Left colon (tissue), 2 donors: ENCODE results near the gene FAM135A. TPM values are rescaled to one million over a fixed set of nuclear protein-coding genes. Genes with fewer than 3 reads are reported as not detected.
"Not testable (repeated sequence)": the region's sequence is repeated elsewhere in the genome, so short reads cannot be mapped to it uniquely, and the experiment has no call there.

ENCODE experiments used
- ATAC-seq: fragments of 200-7000 bp; cut with Tn5 transposase; one replicate; pipeline ENCODE4 v1.9.1; 2020; ENCODE audit warnings: mild to moderate bottlenecking, moderate library complexity
- DNase-seq, 2 donors: peaks; one replicate each; pipeline ENCODE4 v3.0.0-alpha.2; 2020
- intact Hi-C, 2 donors: fragments of 100-400 bp; cut with DNase I in 1 of 2; cut with micrococcal nuclease in 1 of 2; formaldehyde crosslinking; loops; one replicate each; pipeline versions ENCODE4 v1.11.2 to v1.14.0; 2022; cut with DNase I, micrococcal nuclease
- total RNA-seq, 2 donors: library from RNA; stranded (reverse); fragmentation: NEBNext Ultra II Directional; extraction: Animal tissue kit (Norgen Biotek cat#: 25700); gene quantifications; one replicate each; pipeline ENCODE4 v1.2.1, GENCODE V29; 2021
- donor health status: DM: no; HTN: no; CAD: no.
- donor health status: DM: yes; HTN: yes; CAD: no.

Gene FAM135A
- total RNA-seq, 2 donors from 2014 or later: 54.4 to 68.4 TPM

- intact Hi-C loops: no loop called here
- no peak for DNase-seq
- peak; percentile 49 for ATAC-seq
Measured at GRCh38 chr6:70575899-70576495, 162.7 kb downstream of the FAM135A start.

- DNase-seq (no peak), ATAC-seq (no peak)
- intact Hi-C loops: no loop called here
Measured at GRCh38 chr6:70586114-70586513, 172.8 kb downstream of the FAM135A start.

- DNase-seq (no peak), ATAC-seq (no peak)
- intact Hi-C loops: no loop called here
Measured at GRCh38 chr6:70590400-70590799, 177.1 kb downstream of the FAM135A start.

DNA sequence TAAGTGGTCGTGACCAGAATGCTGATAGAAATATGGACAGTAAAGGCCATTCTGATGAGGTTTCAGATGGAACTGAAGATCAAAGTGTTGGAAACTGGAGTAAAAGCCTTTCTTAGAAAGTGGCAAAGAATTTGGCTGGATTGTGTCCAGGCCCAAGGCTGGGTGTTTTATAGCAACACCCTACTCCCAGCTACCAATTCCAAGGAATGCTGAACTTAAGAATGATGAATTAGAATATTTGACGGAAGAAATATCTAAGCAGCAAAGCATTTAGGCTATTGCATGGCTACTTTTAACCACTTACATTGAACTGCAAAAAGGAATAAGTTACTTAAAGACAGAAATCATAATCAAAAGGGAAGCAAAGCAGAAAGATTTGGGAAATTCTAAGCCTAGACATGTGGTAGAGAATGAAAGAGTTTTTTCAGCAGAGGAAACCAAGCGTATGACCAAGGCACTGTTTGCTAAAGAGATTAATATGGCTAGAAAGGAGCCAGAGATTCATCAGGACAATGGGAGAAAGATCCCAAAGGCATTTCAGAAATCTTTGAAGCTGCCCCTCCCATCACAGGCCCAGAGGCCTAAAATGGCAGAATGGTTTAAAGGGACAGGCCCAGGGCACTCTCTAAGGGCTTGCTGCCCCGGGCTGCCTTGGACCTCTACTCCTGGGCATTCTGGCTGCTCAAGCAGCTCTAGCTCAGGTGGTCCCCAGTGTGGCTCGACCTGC is 179.2 kb downstream of the FAM135A start:
- ATAC-seq (no peak), DNase-seq (no peak)
- intact Hi-C loops: no loop called here

GRCh38 chr6:70593118-70593486 is 179.8 kb downstream of the FAM135A start:
- intact Hi-C loops: no loop called here
- no peak for DNase-seq
- ATAC-seq: no peak

GRCh38 chr6:70599187-70599586 is 185.9 kb downstream of the FAM135A start:
- intact Hi-C loops: no loop called here
- ATAC-seq: no peak

DNA sequence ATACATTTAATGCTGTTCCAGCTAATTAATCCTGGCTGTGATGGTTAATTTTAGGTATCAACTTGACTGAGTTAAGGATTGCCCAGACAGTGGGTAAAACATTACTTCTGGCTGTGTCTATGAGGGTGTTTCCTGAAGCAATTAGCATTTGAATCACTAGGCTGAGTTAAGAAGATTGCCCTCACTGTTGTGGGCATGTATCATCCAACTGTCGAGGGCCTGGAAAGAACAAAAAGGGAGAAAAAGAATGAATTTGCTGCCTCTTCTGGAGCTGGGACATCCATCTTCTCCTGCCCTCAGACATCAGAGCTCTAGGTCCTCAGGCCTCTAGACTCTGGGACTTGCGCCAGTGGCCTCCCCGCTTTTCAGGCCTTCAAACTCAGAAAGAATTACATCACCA is 187.7 kb downstream of the FAM135A start:
- DNase-seq (no peak), ATAC-seq (no peak)
- intact Hi-C loops: no loop called here

More at GRCh38 chr6:70599187-70599586, 185.9 kb downstream of the FAM135A start:
- no peak for DNase-seq

GRCh38 chr6:70604254-70604653 is 190.9 kb downstream of the FAM135A start:
- ATAC-seq: no peak
- intact Hi-C loops: no loop called here
- DNase-seq: no peak

DNA sequence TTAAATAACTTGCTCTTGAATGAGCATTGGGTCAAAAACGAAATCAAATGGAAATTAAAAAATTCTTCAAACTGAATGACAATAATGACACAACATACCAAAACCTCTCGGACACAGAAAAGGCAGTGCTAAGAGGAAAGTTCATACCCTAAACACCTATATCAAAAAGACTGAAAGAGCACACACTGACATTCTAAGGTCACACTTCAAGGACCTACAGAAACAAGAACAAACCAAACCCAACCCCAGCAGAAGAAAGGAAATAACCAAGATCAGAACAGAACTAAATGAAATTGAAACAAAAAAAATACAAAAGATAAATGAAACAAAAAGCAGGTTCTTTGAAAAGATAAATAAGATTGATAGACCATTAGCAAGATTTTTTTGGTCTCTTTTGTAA is 194.1 kb downstream of the FAM135A start:
- ATAC-seq, DNase-seq, intact Hi-C loops: not testable (repeated sequence)

DNA sequence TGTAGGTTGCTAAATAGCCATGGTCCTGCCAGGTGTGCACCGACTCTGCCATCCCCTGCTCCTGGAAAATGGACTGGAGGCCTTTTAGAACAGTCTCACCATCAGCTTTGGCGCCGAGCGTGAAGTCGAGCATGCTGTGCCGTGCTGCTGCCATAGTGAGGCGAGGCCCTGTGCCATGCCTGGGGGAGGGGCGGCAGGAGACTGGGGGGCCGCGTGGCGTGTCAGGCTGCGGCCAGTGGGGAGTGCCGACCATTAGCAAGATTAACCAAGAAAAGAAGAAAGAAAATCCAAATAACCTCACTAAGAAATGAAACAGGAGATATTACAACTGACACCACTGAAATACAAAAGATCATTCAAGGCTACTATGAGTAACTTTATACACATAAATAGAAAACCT is 195.9 kb downstream of the FAM135A start:
- DNase-seq, ATAC-seq, intact Hi-C loops: not testable (repeated sequence)

Other genes starting within 250 kb of the FAM135A start
- 1 to 10 TPM in 1 of 2 donors, under 1 TPM in 1; 0.64 to 1.6 TPM for gene COL9A1, start 110.4 kb upstream of the FAM135A start, total RNA-seq
- gene SDHAF4, start 153.4 kb downstream of the FAM135A start, total RNA-seq: 1 to 10 TPM; 9.1 to 9.7 TPM